ENCODE measurements around the gene TENT4B.

The TENT4B gene

DNA sequence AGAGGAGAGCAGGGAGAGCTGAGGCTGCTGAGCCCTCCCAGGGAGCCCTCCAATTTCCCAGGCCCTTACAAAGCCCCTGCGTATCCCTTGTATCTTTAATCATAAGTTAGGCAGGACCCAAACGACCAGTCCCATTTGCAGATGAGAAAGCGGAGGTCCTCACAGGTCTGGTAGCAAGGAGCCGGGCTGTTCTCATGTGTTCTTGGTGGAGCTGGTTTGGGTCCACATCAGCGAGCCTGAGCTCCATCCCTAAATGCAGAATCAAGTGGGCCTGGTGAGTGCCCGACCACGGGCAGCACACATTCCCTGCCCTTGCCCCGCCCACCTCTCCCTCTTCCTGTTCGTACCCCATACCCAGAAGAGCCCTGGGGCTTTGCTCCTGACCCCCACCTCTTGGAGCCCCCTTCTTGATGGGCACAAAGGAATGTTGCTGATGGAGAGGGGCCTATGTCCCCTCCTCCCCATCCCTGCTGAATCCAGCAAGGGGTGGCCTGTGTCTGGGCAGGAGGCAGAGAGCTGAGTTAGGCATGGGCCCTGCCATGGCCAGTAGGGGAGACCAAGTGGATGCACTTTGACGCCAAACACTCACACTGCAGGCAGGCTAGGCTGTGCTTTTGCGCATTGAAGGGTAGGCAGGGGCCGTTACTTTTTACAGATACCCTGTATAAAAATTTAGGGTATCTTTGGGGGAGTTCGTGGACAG is 95.0 kb downstream of the TENT4B start:
- H3K36me3 ChIP-seq: no peaks in the 10 kb centered on the region
- H3K9me3 ChIP-seq: no peaks in the 10 kb centered on the region
- TF ChIP-seq, protein P1, sequence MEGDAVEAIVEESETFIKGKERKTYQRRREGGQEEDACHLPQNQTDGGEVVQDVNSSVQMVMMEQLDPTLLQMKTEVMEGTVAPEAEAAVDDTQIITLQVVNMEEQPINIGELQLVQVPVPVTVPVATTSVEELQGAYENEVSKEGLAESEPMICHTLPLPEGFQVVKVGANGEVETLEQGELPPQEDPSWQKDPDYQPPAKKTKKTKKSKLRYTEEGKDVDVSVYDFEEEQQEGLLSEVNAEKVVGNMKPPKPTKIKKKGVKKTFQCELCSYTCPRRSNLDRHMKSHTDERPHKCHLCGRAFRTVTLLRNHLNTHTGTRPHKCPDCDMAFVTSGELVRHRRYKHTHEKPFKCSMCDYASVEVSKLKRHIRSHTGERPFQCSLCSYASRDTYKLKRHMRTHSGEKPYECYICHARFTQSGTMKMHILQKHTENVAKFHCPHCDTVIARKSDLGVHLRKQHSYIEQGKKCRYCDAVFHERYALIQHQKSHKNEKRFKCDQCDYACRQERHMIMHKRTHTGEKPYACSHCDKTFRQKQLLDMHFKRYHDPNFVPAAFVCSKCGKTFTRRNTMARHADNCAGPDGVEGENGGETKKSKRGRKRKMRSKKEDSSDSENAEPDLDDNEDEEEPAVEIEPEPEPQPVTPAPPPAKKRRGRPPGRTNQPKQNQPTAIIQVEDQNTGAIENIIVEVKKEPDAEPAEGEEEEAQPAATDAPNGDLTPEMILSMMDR (IDR thresholded peaks at IDR 0.05): no peak
- peaks cover 31% of the 10 kb centered on the region for H3K27me3 ChIP-seq
- no peak overlapping the region for H3K4me3 ChIP-seq (ENCODE audit: low read depth in 1 of 2, low read length in 1 of 2)
- peaks cover 12 to 14% of the 10 kb centered on the region in 2 experiments for H3K4me1 ChIP-seq (ENCODE audit: control insufficient read depth in 1 of 2, insufficient read depth in 1 of 2, low read depth in 1 of 2, low read length in 1 of 2)
- H3K27ac ChIP-seq: no peak overlapping the region

DNA sequence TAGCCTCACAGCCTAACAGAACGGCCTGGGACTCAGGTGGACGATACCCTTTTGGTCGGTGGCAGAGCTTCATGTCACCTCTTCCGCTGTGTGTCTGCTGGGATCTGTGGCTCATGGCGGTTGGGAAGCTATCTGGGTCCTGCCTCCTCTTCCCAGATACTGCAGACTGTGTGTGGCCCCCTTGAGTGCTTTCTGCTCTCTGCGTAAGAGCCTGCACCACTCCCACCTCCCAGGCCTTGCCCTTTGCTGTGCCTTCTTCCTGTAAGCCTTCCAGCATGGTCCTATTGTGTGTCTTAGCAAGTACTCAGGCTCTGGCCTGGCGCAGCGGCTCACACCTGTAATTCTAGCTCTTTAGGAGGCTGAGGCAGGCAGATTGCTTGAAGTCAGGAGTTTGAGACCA is 95.7 kb downstream of the TENT4B start:
- no peak overlapping the region for H3K4me3 ChIP-seq (ENCODE audit: low read depth in 1 of 2, low read length in 1 of 2)
- H3K27me3 ChIP-seq: peaks cover 30% of the 10 kb centered on the region
- no peak overlapping the region for H3K27ac ChIP-seq
- peaks cover 12 to 14% of the 10 kb centered on the region in 2 experiments for H3K4me1 ChIP-seq (ENCODE audit: control insufficient read depth in 1 of 2, insufficient read depth in 1 of 2, low read depth in 1 of 2, low read length in 1 of 2)
- no peaks in the 10 kb centered on the region for H3K36me3 ChIP-seq
- H3K9me3 ChIP-seq: no peaks in the 10 kb centered on the region
- TF ChIP-seq, protein P1 (IDR thresholded peaks at IDR 0.05): no peak

DNA sequence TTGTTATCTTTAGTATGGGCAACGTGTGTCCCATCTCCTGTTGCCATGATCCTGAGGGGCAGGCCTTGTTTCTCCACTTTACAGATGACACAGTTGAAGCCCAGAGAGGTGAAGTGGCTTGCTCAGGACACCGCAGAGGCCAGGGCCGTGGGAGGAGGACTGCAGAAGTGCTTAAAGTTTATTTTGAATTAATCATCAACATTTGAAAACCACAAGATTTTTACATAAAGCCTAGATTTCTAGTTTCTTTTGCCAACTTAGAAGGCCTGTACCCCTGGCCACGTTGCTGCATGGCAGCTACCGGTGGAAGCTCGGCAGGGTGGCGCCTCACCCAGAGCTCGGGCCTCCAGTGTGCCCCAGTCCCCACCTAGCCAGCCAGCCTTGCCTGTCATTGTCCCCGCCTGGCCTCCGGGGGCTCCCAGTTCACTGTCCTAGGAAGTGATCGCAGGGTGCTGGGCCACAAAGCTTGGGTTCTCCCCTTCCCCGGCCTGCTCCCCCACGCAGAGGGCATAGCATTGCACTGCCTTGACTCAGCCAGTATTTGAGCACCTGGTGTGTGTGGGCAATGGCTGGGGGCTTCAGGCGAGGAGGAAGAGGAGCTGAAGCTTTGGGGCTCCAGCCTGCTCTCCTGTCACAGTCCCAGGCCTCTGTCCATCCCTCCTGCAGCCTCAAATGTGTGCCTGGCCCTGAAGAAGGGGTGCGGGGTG is 98.4 kb downstream of the TENT4B start:
- no peak overlapping the region for H3K27ac ChIP-seq
- H3K4me3 ChIP-seq (ENCODE audit: low read depth in 1 of 2, low read length in 1 of 2): no peak overlapping the region
- H3K36me3 ChIP-seq: no peaks in the 10 kb centered on the region
- H3K9me3 ChIP-seq: no peaks in the 10 kb centered on the region
- H3K4me1 ChIP-seq (ENCODE audit: control insufficient read depth in 1 of 2, insufficient read depth in 1 of 2, low read depth in 1 of 2, low read length in 1 of 2): peaks cover 3 to 4% of the 10 kb centered on the region in 2 experiments
- peaks cover 7% of the 10 kb centered on the region for H3K27me3 ChIP-seq
- TF ChIP-seq, protein P1 (IDR thresholded peaks at IDR 0.05): no peak

DNA sequence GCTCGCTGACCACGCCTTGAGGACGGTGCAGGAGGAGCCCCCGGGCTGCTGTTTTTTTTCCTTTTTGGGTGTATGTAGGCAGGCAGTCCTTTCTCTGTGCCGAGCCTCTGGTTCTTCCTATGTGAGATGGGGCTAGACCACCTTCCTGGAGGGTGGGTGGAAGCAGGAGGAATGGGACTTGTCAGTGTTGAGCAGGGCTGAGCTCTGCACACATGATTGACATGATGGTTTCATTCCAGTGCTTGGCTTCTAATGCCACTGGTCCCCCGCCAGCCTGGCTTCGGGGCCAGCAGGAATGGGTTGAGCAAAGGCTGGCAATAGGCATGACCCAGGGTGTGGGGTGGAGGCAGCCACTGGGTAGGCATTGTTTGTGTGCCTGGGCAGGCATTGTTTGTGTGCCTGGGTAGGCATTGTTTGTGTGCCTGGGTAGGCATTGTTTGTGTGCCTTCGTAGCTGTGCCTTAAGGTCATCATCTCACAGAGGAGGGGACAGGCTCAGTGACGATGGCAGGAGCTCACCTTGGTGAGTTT is 99.0 kb downstream of the TENT4B start:
- H3K27ac ChIP-seq: no peak overlapping the region
- TF ChIP-seq, protein P1 (IDR thresholded peaks at IDR 0.05): no peak
- H3K36me3 ChIP-seq: no peaks in the 10 kb centered on the region
- H3K27me3 ChIP-seq: peaks cover under 1% of the 10 kb centered on the region
- no peaks in the 10 kb centered on the region for H3K9me3 ChIP-seq
- no peaks in the 10 kb centered on the region for H3K4me1 ChIP-seq (ENCODE audit: control insufficient read depth in 1 of 2, insufficient read depth in 1 of 2, low read depth in 1 of 2, low read length in 1 of 2)
- no peak overlapping the region for H3K4me3 ChIP-seq (ENCODE audit: low read depth in 1 of 2, low read length in 1 of 2)

DNA sequence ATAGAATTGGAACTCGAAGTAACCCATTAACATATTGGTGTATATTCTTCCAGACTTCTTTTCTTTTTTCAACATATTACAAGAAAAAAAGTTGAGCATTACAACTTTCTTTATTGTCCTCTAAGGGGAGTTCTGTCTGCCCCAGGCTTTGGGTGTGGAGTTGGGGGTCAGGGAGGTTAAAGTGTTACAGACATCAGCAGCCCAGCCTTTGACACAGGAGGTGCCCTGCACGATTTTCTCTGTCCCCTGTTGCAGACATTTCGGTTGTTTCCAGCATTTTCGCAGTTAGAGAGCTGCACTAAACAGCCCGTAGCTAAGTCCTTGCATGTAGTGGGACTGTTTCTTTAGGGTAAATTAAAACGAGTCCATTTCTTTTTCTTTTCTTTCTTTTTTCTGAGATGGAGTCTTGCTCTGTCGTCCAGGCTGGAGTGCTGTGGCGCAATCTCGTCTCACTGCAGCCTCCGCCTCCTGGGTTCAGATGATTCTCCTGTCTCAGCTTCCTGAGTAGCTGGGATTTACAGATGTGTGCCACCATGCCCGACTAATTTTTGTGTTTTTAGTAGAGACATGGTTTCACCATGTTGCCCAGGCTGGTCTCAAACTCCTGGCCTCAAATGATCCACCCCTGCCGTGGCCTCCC is 99.9 kb downstream of the TENT4B start:
- H3K27ac ChIP-seq: no peak overlapping the region
- no peak overlapping the region for H3K4me3 ChIP-seq (ENCODE audit: low read depth in 1 of 2, low read length in 1 of 2)

More for the DNA sequence above, 99.9 kb downstream of the TENT4B start:
- TF ChIP-seq, protein P1 (IDR thresholded peaks at IDR 0.05): no peak
- H3K9me3 ChIP-seq: no peaks in the 10 kb centered on the region
- no peaks in the 10 kb centered on the region for H3K4me1 ChIP-seq (ENCODE audit: control insufficient read depth in 1 of 2, insufficient read depth in 1 of 2, low read depth in 1 of 2, low read length in 1 of 2)
- no peaks in the 10 kb centered on the region for H3K36me3 ChIP-seq
- no peaks in the 10 kb centered on the region for H3K27me3 ChIP-seq

Measured in neutrophil (primary cell).